Stimulated activated CD4-positive, alpha-beta T cell treated with anti-CD3 and anti-CD28 coated beads, Interleukin-2, amount 100 ng/mL, for 4 hours (primary cell): ENCODE results near the gene FTL.
"Not testable (repeated sequence)": the region's sequence is repeated elsewhere in the genome, so short reads cannot be mapped to it uniquely, and the experiment has no call there.

Source experiments
- DNase-seq: peaks from one replicate; pipeline ENCODE4 v3.0.0-alpha.2; 2020; ENCODE audit warnings: low read depth

FTL gene

GRCh38 chr19:48965040-48965805 is at the start of gene FTL:
TSS of gene FTL (plus strand) at chr19:48965309. CDS start at chr19:48965508, 199 bp downstream.
- DNase-seq, result peak; percentile 82

- DNase-seq, result no peak
These were observed 49.4 kb upstream of the FTL start for GRCh38 chr19:48915757-48916156.

GRCh38 chr19:48918071-48918470 is 47.0 kb upstream of the FTL start:
- no peak for DNase-seq

- DNase-seq, result no peak
These were observed 46.3 kb upstream of the FTL start for GRCh38 chr19:48918801-48919247.

GRCh38 chr19:48919271-48919670 is 45.8 kb upstream of the FTL start:
- DNase-seq, result not testable (repeated sequence)

- DNase-seq, result no peak
These were observed 44.2 kb upstream of the FTL start for GRCh38 chr19:48920949-48921348.

- no peak for DNase-seq
These were observed 43.2 kb upstream of the FTL start for GRCh38 chr19:48921721-48922500.

- no peak for DNase-seq
These were observed 42.3 kb upstream of the FTL start for GRCh38 chr19:48922548-48923490.

GRCh38 chr19:48925240-48925843 is 39.8 kb upstream of the FTL start:
- no peak for DNase-seq

- DNase-seq, result not testable (repeated sequence)
These were observed 39.2 kb upstream of the FTL start for GRCh38 chr19:48925890-48926289.

- no peak for DNase-seq
These were observed 38.2 kb upstream of the FTL start for GRCh38 chr19:48926909-48927308.

- DNase-seq, result not testable (repeated sequence)
These were observed 37.4 kb upstream of the FTL start for GRCh38 chr19:48927692-48928091.

GRCh38 chr19:48928164-48929025 is 36.7 kb upstream of the FTL start:
- no peak for DNase-seq

- DNase-seq, result peak; percentile 70
These were observed 31.7 kb upstream of the FTL start, which contains the start of gene DHDH for GRCh38 chr19:48933382-48933932. TSS of gene DHDH (plus strand) at chr19:48933699. CDS start at chr19:48933722, 23 bp downstream.

- no peak for DNase-seq
These were observed 30.3 kb upstream of the FTL start for GRCh38 chr19:48934837-48935236.

GRCh38 chr19:48935864-48936263 is 29.2 kb upstream of the FTL start:
- no peak for DNase-seq

GRCh38 chr19:48938256-48938655 is 26.9 kb upstream of the FTL start:
- DNase-seq, result no peak

- DNase-seq, result no peak
These were observed 24.2 kb upstream of the FTL start for GRCh38 chr19:48940902-48941301.

- no peak for DNase-seq
These were observed 22.0 kb upstream of the FTL start for GRCh38 chr19:48943081-48943480.

- DNase-seq, result no peak
These were observed 19.7 kb upstream of the FTL start for GRCh38 chr19:48945415-48945814.
